ENCODE results near the gene AHCYL2. TPM values are rescaled to one million over a fixed set of nuclear protein-coding genes. Genes with fewer than 3 reads are reported as not detected.
"Not testable (repeated sequence)": the region's sequence is repeated elsewhere in the genome, so short reads cannot be mapped to it uniquely, and the experiment has no call there.

AHCYL2 gene
- total RNA-seq, 1 donor from 2014 or later: 14.0 TPM

DNA sequence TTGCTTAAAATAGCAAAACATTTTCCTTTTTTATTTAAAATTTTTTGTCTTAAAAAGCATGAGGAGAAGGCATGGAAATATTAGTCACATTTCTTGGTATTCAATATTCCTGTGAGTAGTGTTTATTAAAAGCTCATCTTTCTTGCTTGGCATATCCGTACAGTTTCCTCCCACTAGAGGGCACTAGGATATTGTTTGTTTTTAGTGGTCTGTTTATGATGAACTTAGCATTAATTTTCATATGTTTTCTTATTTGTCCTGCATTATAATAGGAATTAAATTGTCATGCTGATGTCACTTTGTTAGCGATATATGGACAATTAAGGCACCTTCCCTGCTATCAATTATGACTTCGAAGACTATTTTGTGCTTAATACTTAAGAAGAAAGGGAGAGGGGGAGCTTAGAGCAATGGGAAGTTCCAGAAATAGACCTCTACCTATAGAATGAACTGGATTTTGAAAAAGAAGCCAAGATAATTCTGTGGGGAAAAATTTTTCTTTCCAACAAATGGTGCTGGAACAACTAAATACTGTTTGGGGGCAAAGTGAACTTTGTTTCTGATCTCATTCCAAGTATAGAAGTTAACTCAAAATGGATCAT lies 118.4 kb downstream of the AHCYL2 start:
- intact Hi-C loops (cut with micrococcal nuclease): loop anchor here (1.0 to 10.0 kb wide), 5 partner anchors 34 to 482 kb away; partner anchors contain the start of genes NRF1 and STRIP2

DNA sequence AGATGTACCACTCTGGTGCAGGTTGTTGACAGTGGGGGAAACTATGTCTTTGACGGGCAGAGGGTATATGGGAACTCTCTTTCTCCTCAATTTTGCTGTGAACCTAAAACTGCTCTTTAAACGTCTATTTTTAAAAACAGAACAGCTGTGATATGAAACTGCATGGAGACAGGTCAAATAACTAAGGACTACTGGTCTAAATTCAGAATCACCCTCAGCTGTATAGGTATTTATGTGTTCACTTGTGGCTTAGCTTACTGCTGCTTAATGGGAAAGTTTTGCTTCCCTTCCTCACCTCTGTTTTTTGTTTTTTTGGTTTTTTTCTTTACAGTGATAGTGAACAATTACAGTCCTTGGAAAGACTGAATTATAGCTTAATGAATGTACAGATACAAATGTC lies 122.5 kb downstream of the AHCYL2 start:
- intact Hi-C loops (cut with micrococcal nuclease): loop anchor here (10.0 kb wide), 1 partner anchor 267 kb away; the partner anchor contains the start of gene NRF1

DNA sequence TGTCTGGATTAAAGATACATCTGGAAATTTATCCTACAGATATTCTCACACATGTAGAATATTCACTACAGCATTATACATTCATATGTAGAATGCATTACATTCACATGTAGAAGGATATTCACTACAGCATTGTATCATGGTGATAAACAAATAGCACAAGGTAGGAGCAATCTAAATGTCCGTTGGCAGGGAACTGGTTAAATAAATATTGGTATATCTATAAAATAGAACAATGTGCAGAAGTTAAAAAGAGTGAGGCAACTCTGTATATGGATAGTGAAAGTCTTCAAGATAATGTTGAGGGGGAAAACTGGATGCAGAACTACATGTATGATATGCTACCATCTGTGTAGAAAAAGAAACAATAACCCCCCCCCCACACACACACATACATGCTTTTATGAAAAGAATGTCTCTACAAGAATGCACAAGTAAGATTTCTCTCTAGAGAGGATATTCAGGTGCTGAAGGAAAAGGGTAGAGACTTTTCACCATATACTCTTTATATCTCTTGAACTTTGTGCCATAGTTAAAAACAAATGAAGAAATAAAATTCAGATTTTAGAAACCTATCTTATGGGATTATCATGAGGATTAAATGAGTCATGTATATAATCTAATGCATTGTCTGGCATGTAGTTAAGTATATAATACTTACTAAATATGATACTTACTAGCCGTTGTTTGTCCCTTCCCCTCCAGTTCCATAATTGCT lies 123.4 kb downstream of the AHCYL2 start:
- intact Hi-C loops (cut with micrococcal nuclease): loop anchor here (10.0 kb wide), 1 partner anchor 267 kb away; the partner anchor contains the start of gene NRF1

DNA sequence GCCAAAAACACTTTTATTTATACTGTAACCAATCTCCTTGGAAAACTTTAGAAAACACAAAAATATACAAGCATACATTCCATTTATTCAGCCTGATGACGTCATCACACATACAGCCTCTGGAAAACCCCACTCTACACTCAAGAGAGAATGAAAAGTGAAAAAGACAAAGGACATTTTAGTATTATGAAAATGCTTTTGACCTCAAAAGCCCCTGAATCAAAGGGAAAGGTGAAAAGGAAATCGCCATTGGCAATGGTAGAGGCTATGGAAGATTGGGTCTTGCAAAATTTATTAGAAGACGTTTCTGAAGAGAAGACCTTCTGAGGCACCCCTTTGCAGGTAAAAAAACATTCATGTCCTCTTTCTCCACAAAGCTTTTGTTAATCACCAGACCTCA lies 126.5 kb downstream of the AHCYL2 start:
- intact Hi-C loops (cut with micrococcal nuclease): no loop called here

DNA sequence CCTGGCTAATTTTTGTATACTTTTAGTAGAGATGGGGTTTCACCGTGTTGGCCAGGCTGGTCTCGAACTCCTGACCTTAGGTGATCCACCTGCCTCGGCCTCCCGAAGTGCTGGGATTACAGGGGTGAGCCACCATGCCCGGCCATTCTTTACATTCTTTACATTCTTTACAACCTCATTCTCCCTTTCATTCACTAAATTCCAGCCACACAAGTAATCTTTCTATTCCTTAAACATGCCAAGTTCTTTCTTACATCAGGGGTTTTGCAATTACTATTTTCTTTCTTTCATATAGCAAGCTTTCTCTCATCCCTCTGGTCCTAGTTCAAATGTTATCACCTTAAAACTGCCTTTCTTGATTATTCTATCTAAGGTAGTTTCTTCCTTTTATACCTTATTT lies 128.3 kb downstream of the AHCYL2 start:
- intact Hi-C loops (cut with micrococcal nuclease): not testable (repeated sequence)

DNA sequence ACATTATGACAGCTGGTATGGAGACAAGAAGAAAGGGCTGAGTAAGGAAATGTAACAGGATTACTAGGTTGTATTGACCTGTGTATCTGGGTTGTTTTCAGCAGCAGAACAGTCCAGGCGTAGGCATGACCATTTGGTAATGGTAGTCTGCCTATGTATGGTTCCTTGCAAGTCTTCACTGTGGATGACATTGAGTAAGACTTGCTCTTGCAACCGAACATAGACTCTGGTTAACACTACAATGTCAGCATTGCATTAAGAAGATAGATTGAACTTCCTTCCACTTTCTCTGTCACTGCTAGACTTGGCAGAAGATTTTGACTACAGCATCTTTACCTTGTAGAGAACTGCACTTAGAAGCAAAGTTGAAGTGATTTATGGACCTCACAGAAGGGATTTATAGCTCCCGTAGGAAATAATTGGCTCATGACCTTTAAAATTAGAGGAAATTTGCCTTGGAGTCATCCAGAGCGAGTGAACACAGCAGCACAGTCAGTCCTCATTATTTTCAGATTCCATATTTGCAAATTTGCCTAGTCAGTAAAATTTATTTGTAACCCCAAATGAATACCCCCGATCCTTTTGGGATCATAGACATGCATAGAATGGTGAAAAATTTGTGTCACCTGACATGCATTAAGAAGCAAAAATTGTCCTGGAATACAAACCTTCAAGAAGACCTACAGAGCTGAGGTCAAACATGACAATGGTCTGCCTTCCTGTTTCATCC lies 129.8 kb downstream of the AHCYL2 start:
- intact Hi-C loops (cut with micrococcal nuclease): no loop called here

DNA sequence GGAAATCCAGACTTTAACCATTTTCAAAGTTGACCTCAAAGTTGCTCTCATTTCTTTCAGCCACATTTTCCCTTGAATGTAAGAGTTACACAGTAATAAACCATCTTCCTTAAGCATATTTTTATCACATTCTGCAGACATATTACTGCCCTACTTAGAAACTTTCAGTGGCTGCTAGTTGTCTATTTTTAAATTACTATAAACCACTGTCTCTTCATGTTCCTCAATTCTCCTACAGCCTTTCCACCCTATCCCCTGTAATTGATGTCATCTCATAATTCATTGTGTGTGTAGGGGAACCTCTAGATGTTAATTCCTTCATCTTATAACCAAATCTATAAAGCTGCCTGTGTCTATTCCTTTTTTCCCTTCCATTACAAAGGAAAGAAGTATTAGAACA lies 131.3 kb downstream of the AHCYL2 start:
- intact Hi-C loops (cut with micrococcal nuclease): no loop called here

DNA sequence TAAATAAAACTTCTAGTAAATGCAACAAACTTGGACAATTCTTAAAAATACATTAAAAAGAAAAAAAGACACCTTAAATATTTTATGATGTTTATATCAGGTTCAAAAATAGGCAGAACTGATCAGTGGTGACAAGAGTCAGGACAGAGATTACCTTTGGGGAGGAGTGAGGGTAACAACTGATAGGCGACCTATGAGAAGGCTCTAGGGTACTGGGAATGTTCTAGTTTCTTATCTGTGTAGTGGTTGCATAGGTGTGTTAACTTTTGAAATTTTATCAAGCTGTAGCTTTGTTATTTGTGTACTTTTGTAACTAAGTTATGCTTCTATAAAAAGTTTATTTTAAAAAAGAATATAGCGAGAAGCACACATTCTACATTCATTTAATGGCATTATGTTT lies 134.3 kb downstream of the AHCYL2 start:
- intact Hi-C loops (cut with micrococcal nuclease): no loop called here

DNA sequence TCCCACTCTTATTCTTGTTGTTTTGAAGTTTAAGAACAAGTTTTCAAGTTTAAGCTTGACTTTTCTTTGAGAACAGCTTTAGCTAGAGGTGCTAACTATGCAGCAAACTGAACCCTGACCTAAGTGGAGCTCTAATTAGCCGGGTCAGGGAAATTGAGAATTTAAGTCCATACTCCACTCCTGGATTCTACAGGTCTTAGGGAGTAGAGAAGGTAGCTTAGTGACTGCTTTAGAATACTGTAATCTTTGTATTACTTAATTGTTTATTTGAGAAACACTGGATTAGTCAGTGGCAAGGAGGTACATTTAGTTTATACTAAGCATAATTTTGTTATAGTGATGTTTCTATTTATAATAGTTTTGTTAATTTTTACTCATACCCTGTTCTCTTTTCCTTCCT lies 134.8 kb downstream of the AHCYL2 start:
- intact Hi-C loops (cut with micrococcal nuclease): loop anchor here (10.0 kb wide), 2 partner anchors 135 to 655 kb away; partner anchors contain the start of gene AHCYL2

DNA sequence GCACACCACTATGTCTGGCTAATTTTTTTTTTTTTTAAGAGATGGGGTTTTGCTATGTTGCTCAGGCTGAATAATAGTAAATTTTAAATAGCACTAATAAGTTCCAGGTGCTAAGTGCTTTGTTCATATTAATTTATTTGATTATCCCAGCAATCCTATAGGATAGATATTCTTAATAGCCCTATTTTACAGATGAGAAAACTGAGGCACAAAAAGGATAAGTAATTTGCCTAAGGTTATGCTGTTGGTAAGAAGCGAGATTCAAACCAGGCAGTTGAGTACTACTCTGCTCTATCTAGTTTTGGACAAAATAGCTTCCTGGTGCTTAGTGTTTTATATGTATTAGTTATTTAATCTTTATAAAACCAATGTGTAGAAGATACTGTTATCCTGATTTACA lies 136.9 kb downstream of the AHCYL2 start:
- intact Hi-C loops (cut with micrococcal nuclease): loop anchor here (10.0 kb wide), 2 partner anchors 137 to 653 kb away; partner anchors contain the start of gene AHCYL2

DNA sequence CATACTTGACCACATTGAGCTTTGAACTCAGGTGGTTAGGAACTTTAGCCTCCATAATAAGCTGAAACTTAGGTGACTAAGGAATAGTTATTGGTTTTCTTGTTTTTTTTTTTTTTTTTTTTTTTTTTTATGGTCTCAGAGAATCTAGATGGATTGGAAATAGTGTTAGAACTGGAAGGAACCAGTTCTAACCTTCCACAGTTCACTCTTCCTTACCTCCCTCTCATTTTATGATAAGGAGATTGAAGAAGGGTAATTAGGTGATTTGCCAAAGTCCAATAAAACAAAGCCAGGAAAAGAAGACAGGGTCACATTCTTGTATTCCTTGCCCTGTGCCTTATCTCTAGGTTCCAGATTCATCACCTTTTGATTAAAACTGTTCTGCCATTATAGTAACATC lies 137.7 kb downstream of the AHCYL2 start:
- intact Hi-C loops (cut with micrococcal nuclease): loop anchor here (10.0 kb wide), 2 partner anchors 138 to 652 kb away; partner anchors contain the start of gene AHCYL2

DNA sequence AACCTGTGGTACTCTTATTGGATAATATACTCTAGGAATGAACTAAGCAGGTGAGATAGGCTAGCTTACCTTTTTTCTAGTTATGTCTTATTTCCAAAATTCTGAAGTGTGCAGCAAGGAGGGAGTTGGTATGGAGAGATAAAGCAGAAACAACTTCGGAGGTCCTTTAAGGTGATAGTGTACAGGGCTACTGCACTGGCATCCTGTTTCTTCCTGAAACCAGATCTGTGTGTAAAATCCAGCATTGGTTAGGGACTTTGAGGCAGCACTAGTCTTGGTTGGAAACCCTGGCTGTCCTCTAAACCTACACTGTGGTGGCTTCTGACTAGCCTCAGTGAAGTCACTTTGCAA lies 142.5 kb downstream of the AHCYL2 start:
- intact Hi-C loops (cut with micrococcal nuclease): loop anchor here (1.0 to 10.0 kb wide), 4 partner anchors 105 to 647 kb away; partner anchors contain the start of gene AHCYL2

DNA sequence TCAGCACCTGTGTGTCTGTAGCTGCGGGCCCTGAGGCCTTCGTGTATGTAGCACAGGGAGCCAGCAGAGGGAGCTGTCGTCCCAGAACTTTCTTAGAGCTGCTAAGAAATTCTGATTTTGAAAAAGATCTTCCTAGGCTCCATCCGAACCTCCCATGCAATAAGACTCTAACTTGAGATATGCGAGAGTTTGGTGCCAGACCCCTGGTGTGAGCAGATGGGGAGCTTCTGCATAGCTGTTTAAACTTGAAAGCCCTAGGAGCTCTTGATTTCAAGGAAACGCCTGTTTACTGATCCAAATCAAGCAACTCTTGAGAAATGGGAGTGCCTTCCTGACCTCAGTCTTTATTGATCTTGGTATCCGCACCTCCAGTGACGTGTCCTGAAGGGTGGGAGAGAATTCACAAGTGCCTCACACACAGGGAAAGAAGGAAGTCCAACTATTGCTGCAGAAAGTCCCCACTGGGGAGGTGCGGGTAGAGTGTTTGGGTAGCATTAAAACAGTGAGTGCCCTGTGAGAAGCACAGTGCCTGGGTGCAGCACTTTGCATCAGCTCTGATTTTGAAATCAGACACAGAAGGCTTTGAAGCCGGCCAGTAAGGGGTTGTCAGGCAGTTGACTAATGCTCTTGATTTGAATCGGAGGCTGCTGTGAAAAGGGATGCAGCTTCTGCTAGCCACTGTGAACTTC lies 143.0 kb downstream of the AHCYL2 start:
- intact Hi-C loops (cut with micrococcal nuclease): loop anchor here (1.0 to 10.0 kb wide), 7 partner anchors 8 to 647 kb away; partner anchors contain the start of genes AHCYL2 and STRIP2

DNA sequence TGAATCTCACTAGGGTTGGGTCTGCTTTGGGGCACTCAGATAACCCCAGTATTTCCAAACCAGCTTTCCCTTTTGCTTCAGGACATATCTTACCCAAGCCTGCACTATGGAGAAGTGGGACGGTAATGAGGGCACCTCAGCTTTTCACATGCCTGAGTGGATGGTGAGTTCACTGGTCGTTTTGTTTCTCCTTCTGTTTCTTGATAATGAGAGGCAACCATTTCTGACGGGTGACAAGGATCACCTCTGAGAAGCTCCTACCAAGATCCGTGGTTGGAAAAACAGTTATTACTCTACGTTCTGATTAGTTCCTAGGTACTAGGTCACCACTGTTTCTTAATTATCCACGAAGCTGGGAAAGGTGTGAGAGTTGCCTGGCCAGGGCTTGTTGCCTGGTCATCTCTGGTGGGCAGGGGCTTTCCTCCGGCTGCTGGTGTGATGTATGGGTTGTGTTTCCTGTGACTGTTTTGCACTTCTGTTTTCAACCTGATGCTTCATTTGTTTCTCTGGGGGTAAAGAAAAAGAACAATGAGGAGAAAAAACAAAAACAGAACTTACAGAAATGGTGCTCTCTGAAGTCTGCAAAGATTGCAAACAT lies 143.7 kb downstream of the AHCYL2 start:
- intact Hi-C loops (cut with micrococcal nuclease): loop anchor here (1.0 to 10.0 kb wide), 5 partner anchors 8 to 646 kb away; partner anchors contain the start of genes AHCYL2 and STRIP2

DNA sequence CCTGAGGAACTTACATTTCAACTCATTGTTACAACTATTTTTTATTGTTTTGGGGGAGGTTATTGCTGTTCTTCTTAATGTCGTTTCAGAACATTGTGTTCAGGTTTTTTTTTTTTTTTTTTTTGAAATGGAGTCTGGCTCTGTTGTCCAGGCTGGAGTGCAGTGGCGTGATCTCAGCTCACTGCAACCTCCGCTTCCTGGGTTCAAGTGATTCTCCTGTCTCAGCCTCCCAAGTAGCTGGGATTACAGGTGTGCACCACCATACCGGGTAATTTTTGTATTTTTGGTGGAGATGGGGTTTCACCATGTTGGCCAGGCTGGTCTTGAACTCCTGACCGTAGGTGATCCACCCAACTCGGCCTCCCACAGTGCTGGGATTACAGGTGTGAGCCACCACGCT lies 144.6 kb downstream of the AHCYL2 start:
- intact Hi-C loops (cut with micrococcal nuclease): loop anchor here (2.0 to 10.0 kb wide), 3 partner anchors 145 to 645 kb away; partner anchors contain the start of gene AHCYL2

DNA sequence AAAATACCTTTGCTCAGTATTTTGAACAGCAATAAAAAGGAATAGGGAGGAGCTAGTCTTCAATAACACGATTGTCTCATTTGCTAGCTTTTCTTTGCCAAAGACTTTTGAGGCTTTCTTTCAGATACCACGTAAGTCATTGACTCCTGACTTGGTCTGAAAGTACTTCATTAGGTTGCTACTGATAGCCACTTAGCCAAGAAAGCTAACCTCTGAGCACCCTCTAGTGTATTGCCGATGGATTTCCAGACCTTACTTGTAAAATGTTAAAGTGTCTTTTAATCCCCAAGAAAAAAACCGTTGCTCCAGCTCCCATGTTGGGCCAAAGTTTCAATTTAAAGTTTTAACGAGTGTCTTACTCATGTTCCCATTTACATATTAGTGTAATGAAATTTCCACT lies 146.0 kb downstream of the AHCYL2 start:
- intact Hi-C loops (cut with micrococcal nuclease): no loop called here

DNA sequence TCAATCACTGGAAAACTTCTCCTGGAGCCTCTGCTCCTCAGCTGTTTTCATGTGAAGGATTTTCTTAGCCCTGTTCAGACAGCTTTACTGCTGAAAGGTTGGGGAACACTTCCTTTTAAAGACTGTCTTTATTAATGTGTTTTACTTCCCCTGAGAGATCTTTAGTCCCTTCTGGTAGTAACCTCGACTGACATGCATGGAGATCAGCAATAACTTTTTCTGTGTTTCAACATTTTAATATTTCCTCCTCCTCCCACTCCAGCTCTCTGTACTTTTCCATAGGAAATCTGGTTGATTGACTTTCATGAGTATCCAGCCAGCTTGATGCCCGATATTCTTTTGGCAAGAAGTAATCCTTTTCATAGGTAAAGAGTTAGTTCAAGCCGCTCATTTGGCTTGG lies 146.7 kb downstream of the AHCYL2 start:
- intact Hi-C loops (cut with micrococcal nuclease): no loop called here

DNA sequence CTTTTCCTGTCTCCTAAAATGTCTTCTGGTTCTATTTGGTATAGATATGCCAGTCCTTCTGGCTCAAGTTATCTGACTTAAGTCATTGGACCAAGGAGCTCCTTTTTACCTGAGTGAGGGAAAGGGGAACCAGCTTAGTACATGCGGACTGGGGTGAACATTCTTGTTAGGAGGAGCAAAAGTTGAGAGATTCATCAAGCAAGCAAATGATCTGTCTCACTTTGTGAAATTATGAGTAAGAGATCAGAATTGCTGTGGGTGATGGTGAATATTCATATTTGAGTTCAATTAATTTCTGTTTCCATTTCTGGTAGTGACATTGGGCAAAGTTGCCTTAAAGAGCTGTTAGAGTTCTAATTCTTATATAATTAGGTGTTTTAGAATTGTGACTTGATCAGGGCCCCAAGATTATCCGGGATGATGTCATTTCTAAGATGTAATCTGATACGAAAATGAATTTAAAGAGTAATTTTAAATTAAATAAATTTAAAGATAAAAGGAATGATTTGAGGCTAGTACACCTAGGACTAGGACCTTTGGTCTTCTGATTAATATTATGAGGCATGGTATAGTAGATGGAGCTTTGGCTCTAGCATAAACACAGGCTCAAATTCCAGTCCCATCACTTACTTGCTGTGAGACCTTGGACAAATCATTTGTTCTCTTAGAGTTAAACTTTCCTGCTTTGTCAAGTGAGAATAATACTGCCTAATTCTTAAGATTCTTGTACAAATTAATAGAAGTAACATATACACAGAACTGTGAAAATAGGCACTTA lies 149.0 kb downstream of the AHCYL2 start:
- intact Hi-C loops (cut with micrococcal nuclease): no loop called here

DNA sequence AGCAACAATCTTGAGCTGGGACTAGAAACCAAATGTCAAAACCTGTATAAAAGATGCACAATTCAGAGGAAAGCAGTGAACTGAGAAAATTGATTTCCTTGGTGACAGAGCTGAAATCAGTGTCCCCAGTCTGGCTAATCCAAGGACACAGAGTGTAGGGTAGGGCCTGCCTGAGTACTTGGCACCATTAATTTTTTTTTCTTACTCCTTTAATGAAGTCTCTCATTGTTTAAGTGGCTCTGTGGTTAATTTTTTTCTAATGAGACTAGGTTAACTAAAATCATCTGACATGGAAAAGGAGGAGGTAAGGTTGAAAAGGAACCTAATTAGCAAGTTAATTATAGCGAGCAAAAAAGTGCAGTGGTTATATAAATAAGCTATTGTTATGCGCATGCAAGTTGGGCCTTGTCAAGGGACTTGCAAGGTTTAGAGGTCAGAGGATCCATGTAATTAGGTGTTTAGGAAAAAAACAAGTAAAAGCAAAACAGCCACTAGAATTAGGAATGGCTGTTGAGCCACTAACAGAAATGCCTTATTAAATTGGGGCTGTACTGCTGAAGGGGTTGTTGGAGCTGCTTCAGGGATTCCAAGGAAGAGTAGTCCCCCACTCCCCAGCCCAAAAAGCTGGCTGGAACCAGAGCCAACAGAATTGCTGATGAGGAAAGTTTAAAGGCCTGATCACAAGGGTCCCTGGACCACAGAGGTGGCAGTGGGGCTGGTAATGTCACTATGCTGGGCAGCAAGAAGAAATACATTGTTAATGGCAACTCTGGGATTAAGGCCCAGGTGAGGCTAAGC lies 150.5 kb downstream of the AHCYL2 start:
- intact Hi-C loops (cut with micrococcal nuclease): no loop called here

All from T-helper 2 cell treated with Interferon-gamma antibody and Interleukin-4, amounts not matched to agents 100 ng/mL and 5 ng/mL, for 36 hours (primary cell).